HG02642 (cell line): ENCODE measurements around the gene IPO4.

ENCODE experiments used
- ATAC-seq: cut with Tn5 transposase; IDR thresholded peaks from one replicate; pipeline ENCODE4 v1.9.1; 2021; ENCODE audit warnings: mild to moderate bottlenecking; ENCODE audit not compliant: unreplicated experiment, poor library complexity

IPO4 gene

DNA sequence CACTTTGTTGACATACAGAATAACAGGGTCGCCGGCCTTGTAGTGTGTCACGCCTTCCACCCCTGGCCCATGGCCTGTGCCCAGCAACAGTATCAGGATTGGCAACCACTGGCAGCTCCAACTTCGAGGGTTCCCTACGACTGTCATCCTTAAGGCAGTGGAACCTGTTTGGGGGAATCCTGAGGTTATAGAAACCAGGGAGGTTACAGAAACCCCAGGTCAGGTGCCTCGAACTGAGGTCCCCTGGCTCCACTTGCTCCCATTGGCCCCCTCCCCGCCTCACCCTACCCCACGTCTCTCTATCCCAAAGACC, 6.2 kb upstream of the IPO4 start:
- no peak for ATAC-seq

DNA sequence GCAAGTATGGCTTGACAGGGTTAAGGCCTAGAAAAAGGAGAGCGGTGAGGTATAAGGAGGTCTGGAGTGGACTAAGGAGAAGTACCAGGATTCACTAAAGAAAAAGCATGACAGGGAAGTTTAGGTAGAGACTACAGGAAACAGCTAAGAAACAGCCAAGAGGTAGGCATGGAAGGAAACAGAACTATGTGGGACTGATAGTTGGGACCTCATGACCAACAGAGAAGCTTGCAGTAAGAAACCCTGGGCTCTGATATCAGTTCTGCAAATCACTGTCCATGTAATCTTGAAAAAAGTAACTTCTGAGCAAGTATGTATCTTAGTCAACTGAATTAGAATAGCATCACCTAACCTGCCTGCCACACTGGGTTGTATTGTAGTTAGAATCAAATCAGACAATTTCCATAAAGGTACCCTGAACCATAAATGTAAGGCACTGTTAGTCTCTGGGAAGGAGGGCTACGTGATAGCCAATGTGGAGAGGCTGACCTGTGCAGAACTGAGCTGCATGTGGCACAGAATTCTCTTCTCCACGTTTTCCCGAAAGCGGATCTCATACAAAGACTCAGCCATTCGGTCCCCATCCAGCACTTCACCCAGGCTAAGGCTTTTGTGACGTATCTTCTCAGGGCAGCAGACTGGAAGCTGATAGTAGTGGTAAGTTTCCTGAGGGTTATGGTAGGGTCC, 5.7 kb upstream of the IPO4 start:
- no peak for ATAC-seq

DNA sequence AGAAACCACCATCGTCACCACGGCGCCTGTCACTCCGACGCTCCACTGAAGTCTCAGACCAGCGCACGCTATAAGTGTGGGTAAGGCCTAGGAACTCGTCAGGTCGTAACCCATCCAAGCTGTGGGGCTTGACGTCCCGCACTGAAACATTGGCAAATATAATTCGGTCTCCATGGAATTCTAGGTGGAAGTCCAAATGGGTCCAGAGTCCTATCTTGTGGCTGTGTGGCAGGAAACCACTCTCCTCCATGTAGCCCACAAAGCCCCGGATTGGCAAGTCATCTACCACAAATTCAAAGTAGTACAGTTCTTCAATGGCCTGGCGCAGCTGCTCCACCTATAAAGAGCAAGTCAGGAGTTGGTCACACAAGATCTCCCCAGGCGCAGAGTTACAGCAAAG, 4.3 kb upstream of the IPO4 start:
- ATAC-seq = no peak

DNA sequence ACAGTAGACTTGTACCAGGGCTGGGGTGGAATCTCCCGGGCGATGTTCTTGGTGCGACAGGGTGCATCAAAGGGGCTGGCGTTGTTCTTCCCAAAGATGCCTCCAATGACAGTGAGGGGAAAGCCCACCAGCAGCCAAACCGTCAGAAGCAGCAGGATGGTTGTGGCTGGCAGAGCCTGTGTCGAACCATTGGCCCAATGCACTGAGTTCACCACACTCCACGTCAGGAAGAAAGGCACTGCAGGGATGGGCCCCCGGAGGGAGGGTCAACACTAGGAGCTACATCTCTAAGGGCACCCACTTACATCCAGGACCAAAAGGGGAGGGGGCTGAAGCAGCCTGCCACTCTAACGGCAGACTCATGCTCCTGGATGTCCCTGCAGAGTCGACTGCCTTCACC, 1.8 kb upstream of the IPO4 start:
- ATAC-seq = no peak

DNA sequence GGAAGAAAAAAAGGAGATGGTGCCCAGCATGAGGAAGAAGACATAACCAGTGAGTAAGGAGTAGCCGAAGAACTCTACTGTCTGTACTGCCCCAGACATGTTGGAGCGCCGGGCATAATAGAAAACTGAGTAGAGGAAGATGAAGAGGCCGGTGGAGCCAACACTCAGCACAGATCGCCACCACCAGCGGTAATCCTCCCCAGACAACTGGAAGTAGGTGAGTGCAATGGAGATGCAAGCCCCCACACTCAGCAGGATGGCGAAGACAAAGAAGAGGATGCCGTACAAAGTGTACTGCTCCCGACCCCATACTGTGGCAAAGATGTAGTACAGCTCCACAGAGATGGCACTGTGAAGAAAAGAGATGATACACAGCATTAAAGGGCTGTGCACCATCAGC, 844 bp upstream of the IPO4 start:
- no peak for ATAC-seq

DNA sequence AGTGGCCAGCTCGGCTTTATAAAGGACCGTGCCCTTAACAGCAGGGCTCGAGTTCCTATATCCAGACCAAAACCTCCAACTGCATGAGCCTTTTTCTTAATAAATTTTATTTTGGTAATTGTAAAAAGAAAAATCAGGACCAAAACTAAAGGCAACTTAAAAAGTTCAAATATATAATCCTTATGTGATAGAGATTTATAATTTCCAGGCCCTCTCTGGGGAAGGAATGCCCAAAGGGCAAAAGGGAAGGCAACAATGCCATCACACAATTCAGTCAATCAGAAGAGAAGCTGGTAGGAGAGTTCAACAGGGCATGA, 401 bp upstream of the IPO4 start:
- no peak for ATAC-seq

DNA sequence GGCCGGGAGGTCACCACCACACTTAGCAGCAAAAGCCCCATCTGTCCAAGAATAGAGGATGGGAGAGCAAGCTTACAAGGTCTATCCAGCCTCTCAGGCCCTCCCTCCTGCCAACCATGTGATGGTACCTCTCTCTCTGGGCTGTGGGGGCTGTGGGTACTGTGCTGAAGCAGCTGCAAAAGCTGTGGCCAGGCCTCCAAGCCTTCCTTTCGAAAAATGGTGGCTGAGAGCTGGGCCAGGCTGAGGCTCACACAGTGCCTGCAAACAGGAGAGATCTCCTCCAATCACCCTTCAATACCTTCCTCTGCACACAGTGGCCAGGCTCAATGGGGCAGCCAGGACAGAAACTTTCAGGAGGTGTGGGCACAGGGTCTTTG, 1.1 kb downstream of the IPO4 start:
- no peak for ATAC-seq

DNA sequence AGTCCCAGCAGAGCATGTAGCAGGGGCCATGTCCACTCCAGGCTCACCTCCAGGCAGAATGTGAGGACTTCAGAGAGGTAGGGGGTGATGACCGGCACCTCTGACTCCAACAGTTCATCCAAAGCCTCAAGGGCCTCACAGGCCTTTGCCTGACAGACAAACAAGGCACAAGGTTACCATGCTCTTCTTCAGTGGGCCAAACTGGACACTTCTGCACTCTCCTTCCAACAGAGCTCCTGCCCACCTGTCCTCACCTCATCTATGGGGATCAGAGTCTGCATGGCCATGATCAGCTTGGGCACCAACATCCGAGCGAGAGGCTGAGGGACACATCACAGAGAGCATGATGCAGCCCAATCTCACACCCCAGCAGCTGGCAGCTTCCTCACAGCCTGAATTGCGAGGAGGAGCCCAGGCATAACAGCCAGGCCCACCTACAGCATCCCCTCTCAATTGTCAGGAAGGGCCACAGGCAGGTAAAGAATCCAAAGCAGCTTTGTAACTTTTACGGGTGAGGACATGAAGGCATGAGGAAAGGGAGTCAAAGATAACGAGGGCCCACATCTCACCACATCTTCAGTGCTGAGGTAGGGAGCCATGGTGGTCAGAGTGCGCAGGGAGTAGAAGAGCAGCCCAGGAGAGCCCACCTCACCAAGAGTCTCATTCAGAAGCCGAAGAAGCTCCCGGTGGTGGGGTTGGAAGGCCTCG, 1.6 kb downstream of the IPO4 start:
- no peak for ATAC-seq

DNA sequence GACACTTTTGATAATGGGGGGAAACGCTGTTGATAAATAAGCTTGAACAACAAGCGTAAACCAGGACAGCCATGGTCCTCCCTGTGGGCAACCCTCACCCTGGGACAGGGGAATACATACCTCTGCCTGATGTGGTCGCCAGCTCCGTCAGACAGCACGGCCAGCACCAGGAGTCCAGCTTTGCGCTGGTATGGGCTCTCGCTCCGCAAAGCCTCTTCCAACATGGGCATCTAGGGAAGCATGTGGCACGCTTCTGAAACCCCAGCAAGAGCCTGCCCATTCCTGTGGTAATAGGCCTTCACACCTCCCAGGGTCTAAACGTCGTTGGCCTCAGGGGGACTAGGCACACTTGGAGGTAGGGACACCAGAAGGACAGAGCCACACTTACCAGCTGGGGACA, 2.9 kb downstream of the IPO4 start:
- ATAC-seq = no peak

DNA sequence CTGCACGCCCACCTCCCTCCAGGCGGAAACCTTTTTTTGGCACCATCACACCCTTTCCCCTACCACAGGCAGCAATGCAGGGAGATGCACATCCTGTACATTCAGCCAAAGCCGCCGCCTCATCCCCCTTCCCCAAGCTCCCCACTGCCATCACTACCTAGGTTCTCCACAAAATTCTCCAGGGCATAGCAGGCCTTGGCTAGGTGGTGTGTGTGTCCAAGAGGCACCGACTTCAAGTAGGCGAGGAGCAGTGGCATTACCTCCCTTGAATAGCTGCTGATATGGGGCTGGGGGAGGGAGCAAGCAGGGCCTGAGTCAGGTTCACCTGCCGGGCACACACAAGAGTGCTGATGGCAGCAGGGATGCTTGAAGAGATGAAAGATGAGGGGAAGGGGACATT, 3.6 kb downstream of the IPO4 start:
- ATAC-seq = no peak

DNA sequence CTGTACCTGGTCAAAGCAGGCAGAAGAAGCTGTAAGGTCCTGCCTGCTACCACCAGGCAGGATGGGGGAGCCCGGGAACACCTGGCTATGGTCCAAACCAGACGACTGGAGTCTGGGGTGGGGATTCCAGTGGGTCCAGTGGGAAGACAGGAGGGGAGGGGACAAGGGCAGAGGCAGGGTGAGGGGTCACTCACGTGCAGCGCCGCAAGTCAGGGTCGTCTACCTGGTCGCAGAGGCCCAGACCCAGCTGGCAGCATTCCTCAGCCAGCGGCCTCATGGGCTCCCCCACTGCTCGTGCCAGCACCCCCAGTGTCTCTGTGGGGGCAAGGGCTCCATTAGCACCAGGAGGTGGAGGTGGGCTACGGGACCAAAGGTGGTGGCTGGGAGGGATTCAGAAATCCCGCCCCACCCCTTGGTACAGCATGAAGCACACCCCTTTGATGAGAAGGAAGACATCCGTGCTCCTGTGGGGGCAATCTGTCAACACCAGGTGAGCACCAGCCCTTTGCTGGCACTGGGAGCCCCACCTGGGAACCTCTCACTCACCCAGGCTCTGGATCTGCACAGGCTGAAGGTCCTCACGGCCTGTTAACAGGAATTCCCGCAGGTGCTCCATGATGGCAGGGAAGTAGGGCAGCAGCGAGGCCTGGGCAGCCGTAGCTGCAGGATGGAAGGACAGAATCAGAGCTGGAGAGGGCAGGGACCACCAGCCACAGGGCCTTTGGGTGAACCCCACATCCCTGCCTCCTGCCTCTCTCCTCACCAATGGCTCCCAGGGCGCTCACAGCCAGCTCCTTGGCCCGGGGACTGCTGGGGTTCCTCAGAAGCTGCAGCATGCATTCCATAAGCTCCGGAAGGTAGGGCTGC, 4.3 kb downstream of the IPO4 start:
- ATAC-seq = no peak

DNA sequence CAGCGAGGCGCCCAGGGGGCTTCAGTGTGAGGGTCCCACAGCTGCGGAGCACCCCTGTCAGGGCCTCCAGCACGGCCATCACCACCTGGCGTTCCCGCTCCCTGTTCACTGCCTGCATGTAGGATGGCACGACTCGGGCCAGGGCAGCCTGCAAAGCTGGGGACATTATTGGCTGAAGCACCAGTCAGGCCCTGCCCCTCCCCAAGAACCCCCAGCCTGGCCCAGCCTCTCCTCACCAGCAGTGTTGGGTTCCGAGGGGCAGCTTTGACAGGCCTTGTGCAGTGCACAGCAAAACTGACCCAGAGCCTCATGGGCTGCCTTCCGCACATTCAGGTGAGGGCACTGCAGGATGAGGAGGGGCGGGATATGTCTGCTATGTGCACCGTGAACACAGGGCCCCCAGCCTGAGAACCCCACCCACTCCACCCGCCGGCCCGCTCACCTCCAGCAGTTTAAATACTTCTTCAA, 5.6 kb downstream of the IPO4 start:
- no peak for ATAC-seq

DNA sequence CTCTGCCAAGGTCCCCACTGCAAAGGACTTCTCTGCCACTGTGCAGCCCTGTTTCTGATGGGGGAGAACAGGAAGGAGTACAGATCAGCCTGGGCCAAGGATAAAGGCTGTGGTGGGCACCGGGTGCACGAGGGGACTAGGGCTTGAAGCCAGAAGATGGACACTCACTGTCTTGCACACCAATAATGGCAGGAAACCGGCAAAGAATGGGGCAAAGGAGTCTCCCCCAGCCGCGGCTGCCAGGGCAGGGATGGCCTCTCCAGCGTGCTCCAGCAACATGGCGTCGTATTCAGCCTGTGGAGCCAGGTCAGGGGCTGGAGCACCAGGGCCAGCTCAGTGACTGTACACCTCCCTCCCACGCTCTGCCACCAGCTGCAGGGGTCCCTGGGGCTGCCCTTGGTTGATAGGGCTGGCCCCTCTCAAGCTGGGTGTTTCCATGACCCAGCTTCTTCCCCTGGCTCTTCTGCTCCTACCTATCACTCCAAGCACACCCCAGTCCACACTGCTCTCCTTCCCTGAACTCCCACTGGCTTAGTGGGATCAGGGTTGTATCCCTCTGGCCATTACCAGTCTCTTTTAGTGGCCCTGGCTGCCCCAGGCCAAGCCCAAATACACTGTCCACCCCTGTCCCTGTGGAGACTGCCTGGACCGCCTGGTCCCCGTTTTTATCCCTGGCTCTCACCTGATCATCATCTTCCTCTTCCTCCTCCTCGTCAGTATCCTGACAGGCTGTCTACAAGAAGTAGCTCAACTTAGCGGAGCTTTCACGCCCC, 6.3 kb downstream of the IPO4 start:
- no peak for ATAC-seq

DNA sequence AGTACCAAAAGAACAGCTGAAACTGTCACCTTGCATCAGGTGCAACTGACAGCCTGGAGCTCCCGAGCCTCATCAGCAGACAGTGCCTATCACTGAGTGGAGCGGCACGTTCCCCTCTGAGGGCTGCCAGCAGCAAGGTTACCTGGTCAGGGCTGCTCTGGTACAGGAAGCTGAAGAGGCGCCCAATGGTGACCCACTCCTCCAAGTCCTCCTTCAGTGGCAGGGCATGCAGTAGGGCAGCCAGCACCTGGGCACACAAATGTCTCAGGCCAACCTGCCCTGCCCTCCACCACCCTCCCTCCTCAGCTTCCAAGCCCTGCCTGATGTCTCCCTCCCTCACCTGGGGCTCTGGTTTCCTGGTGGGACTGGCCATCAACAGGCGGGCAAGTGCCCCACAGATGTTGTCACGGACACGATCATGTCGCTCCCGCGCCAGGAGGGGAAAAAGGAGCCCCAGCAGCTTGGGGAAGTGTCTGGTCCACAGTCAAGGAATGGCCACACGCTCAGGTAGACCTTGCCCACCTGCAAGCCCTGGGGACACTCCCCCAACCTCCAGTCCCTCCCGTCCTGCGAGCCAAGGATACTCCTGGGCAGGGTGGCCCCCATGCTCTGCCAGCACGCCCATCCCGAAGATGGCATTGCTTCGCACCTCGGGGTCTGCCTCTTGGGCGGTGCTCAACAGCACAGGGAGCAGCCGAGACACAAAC, 7.1 kb downstream of the IPO4 start:
- ATAC-seq = no peak

DNA sequence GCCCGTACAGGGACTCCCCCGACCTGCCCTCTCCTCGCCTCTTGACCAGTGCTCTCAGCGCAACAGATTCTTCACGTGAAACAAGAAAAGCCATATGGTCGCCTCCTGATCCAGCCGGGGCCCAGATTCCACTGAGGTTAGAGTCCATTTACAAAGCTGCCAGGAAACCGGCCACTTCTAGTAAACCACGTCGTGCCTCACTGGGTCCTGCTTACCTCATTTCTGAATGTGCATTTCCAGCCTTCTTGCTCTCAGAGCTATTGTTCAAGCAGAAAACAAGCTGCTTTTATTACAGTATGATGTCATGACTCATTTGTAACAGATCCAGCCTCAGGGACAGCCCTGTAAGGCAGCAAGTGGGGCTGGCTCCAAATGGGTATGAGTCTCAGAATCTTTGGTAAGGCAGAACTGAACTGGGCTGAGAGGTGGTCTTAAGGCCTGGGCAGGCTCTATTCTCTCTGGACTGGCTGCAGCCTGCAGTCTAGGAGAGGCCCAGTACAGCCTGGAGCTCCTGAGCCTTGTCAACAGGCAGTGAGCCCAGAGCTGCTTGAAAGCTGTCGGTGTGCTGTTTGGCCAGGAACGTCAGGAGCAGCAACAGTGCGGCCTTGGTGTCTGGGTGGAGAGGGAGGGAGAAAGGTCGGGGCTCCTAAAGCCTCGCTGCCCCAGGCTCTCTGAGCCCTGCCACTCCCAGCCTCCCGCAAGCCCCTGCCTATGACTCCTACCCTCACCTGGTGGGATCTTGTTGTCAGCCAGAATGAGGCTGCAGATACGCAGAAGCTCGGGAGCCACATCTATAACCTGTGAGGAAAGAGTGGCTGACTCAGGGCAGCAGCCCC, 8.4 kb downstream of the IPO4 start:
- ATAC-seq = no peak

DNA sequence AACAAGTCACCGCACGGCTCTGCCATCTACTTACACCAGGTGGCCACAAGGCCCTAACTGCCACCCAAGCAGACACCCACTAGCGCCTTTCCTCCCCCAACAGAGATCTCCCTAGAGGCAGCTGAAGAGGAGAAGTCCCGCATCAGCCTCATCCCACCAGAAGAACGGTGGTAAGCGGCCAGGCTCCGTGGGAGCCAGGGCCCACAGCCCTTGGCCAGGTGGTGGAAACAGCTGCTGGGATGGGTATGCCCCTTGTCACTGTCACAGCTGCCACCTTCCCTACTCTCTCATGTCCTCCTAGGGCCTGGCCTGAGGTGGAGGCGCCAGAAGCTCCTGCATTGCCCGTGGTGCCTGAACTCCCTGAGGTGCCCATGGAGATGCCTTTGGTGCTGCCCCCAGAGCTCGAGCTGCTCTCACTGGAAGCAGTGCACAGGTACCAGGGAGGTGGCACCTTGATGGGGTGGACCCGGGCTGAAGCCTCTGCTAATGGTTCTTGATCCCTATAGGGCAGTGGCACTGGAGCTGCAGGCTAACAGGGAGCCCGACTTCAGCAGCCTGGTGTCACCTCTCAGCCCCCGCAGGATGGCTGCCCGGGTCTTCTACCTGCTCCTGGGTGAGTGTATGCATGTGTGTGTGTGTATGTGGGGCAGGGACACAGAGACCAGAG, 9.2 kb downstream of the IPO4 start:
- ATAC-seq = no peak

DNA sequence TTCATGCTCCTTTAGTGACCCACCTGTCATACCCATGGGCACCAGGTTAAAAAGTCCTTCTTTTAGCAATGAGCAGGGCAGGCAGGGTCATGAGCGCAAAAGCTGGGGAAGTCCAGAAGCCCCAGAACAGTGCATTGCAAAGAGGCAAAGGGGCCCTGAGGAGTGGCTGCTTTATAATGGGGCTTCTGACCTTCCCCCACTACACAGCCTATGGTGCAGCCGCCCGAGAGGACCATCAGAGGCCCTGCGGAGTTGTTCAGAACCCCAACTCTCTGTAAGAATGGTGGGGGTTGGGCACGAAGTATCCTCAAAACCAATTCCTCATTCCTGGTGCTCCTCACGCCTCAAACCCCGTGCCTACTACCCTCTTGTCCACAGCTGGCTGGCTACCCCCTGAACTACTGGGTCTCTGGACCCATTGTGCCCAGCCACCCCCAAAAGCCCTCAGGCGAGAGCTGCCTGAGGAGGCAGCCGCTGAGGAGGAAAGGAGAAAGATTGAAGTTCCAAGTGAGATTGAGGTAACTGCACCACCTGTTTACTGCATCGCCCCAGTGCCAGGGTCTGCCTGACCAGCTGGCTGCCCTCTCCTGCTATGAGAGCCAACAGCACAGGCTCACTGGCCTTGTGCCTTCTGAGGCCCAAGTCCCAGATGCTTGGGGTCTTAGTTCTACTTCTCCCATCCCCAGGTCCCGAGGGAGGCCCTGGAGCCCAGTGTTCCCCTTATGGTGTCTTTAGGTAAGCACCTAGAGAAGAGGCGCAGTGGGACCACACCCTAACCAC, 10.0 kb downstream of the IPO4 start:
- no peak for ATAC-seq

DNA sequence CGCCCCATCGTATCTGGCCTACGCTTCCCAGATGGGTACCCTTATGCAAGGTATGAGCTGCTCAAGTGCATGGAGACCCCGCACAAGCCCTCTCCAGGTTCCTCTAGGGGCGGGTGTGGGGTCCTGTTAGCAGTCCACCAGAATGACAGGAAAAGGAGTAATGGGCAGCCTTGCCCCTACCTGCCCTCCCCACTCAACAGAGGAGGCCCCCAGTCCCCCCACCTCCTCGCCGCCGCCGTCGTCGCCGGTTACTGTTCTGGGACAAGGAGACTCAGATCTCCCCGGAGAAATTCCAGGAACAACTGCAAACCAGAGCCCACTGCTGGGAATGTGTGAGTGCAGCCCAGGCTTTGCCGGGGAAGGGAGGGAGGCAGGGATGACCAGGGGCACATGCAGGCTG, 10.7 kb downstream of the IPO4 start:
- ATAC-seq = no peak
